Mesendoderm (in vitro differentiated cells): ENCODE data around the gene NAV2.
"Not testable (repeated sequence)": the region's sequence is repeated elsewhere in the genome, so short reads cannot be mapped to it uniquely, and the experiment has no call there.

ENCODE experiments used
- DNase-seq: peaks from one replicate; pipeline ENCODE4 v3.0.0; 2013
- H2AK5ac ChIP-seq: 2 replicates; pipeline ENCODE4 v1.6.1; 2013; ENCODE audit warnings: low read length, inconsistent platforms
- H2BK120ac ChIP-seq: 2 replicates; pipeline ENCODE4 v1.6.1; 2013; ENCODE audit warnings: low read depth, mild to moderate bottlenecking, low read length, moderate library complexity, mixed read lengths
- H2BK15ac ChIP-seq: replicated peaks from 2 replicates; pipeline ENCODE4 v1.6.1; 2013; ENCODE audit warnings: low read depth, mild to moderate bottlenecking, moderate library complexity
- H2BK5ac ChIP-seq: 2 replicates; pipeline ENCODE4 v1.6.1; 2013; ENCODE audit warnings: low read length, inconsistent platforms
- H3K18ac ChIP-seq: 2 replicates; pipeline ENCODE4 v1.6.1; 2013; ENCODE audit warnings: mild to moderate bottlenecking, low read length, mixed read lengths
- H3K23ac ChIP-seq: one replicate; pipeline ENCODE4 v1.6.1; 2013; ENCODE audit warnings: low read length
- H3K27ac ChIP-seq: 2 replicates; pipeline ENCODE4 v1.5.1; 2013; ENCODE audit warnings: low read depth, mild to moderate bottlenecking, inconsistent platforms, low read length, moderate library complexity
- H3K27me3 ChIP-seq: 2 replicates; pipeline ENCODE4 v1.6.1; 2013; ENCODE audit warnings: low read length, control low read depth, mild to moderate bottlenecking, inconsistent platforms; ENCODE audit not compliant: insufficient read depth, poor library complexity
- H3K36me3 ChIP-seq: 2 replicates; pipeline ENCODE4 v1.6.1; 2013; ENCODE audit warnings: low read length, inconsistent platforms; ENCODE audit not compliant: control insufficient read depth, insufficient read depth
- H3K4ac ChIP-seq: one replicate; pipeline ENCODE4 v1.6.1; 2013; ENCODE audit warnings: low read depth, mild to moderate bottlenecking, low read length, moderate library complexity
- H3K4me1 ChIP-seq: 2 replicates; pipeline ENCODE4 v1.6.1; 2013; ENCODE audit warnings: low read depth, low read length, inconsistent platforms; ENCODE audit not compliant: control insufficient read depth
- H3K4me2 ChIP-seq: 2 replicates; pipeline ENCODE4 v1.6.1; 2013; ENCODE audit warnings: low read length
- H3K4me3 ChIP-seq: 2 replicates; pipeline ENCODE4 v1.5.1; 2013; ENCODE audit warnings: mild to moderate bottlenecking, low read length
- H3K56ac ChIP-seq: one replicate; pipeline ENCODE4 v1.6.1; 2013; ENCODE audit warnings: low read length
- H3K79me1 ChIP-seq: 2 replicates; pipeline ENCODE4 v1.6.1; 2013; ENCODE audit warnings: low read length, inconsistent platforms
- H3K79me2 ChIP-seq: 2 replicates; pipeline ENCODE4 v1.6.1; 2013; ENCODE audit warnings: mild to moderate bottlenecking, low read length; ENCODE audit not compliant: control insufficient read depth, insufficient read depth
- H3K9ac ChIP-seq: 2 replicates; pipeline ENCODE4 v1.6.1; 2013; ENCODE audit warnings: low read length, inconsistent platforms
- H4K5ac ChIP-seq: one replicate; pipeline ENCODE4 v1.6.1; 2013; ENCODE audit warnings: low read length
- H4K8ac ChIP-seq: one replicate; pipeline ENCODE4 v1.6.1; 2013; ENCODE audit warnings: low read depth, mild to moderate bottlenecking, control low read depth, low read length, moderate library complexity
- WGBS: extraction: QIAGEN DNeasy Blood & Tissue Kit; methylation state at CpG from one replicate; pipeline ENCODE4 v1.1.7; 2013; ENCODE audit warnings: low lambda C conversion rate, missing lambda C conversion rate; ENCODE audit not compliant: insufficient coverage; ENCODE audit errors: extremely low coverage; 5-methylcytosine and 5-hydroxymethylcytosine counted together

The NAV2 gene

DNA sequence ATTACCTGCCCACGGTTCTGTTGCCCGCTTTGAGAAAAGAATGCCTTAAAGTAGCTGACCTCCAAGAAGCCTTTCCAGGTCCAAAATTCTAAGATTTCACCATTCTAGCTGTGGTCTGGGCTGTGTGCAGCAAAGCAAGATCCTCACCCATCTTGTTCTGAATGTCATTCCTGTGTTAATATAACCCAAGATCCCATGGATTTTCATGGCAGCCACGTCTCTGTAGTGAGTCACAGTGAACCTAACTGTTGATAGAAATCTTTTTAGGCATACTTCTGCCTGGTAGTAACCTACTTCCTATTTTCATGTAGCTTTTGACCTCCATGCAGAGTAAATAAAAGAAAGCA is 210.0 kb downstream of the NAV2 start:
- Histone ChIP-seq H2BK5ac (no peak overlapping the region), H4K5ac (no peak overlapping the region), H3K4me1 (no peaks in the 10 kb centered on the region), H3K27me3 (no peaks in the 10 kb centered on the region), H4K8ac (no peak overlapping the region), H3K18ac (no peak overlapping the region), H2AK5ac (no peak overlapping the region), H2BK15ac (no peak overlapping the region), H3K4me3 (no peak overlapping the region), H3K56ac (no peak overlapping the region), H3K9ac (no peak overlapping the region), H3K79me2 (no peaks in the 10 kb centered on the region), H3K4ac (no peak overlapping the region), H3K27ac (no peak overlapping the region), H3K4me2 (no peak overlapping the region), H2BK120ac (no peak overlapping the region), H3K36me3 (no peaks in the 10 kb centered on the region), H3K23ac (no peak overlapping the region), H3K79me1 (no peaks in the 10 kb centered on the region)
- no peak for DNase-seq
- WGBS = no CpG with 5 or more reads among the region's 3 CpGs

DNA sequence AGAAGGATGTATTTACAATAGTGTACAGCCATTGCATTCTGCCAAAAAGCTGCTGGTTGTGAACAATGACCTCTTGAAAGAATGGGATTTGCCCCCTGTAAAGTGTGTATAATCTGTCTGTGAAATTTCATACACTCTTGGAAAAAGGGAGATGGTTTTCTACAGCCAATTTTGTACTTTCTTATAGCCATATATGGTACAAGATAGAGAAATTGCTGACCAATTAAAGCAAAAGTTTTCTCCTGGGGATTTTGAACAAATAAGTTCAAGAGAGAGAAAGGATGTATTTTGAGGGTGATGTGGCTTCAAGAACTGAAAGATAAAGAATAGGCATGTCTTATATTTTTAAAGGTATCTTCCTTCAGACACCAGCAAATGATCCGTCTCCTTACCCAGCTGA is 211.0 kb downstream of the NAV2 start:
- Histone ChIP-seq H3K79me1 (no peaks in the 10 kb centered on the region), H3K23ac (no peak overlapping the region), H2BK5ac (no peak overlapping the region), H3K4me1 (no peaks in the 10 kb centered on the region), H3K36me3 (no peaks in the 10 kb centered on the region), H3K56ac (no peak overlapping the region), H3K27ac (no peak overlapping the region), H4K8ac (no peak overlapping the region), H3K4me3 (no peak overlapping the region), H3K79me2 (no peaks in the 10 kb centered on the region), H3K4me2 (no peak overlapping the region), H3K9ac (no peak overlapping the region), H2BK15ac (no peak overlapping the region), H3K18ac (no peak overlapping the region), H4K5ac (no peak overlapping the region), H2AK5ac (no peak overlapping the region), H2BK120ac (no peak overlapping the region), H3K4ac (no peak overlapping the region), H3K27me3 (no peaks in the 10 kb centered on the region)
- no CpG with 5 or more reads among the region's 1 CpG for WGBS
- DNase-seq = no peak

DNA sequence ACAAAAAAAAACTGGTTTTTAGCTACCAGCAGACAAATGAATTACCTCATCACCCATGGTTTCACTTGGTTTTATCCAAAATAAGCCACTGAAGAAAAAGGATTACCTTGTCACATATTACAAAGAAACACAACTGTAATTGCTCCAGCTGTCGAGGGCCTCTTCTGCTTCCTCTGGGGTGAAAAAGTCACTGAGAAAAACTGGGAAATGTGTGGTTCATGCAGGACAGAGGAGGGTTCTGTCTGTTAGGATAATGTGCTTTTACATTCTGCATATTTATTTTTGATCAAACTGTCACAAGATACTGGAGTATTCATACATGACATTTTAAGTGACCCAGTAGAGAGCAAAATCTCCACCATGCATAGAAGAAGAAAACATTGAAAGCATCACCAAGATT is 211.7 kb downstream of the NAV2 start:
- Histone ChIP-seq H3K4ac (no peak overlapping the region), H3K4me1 (no peaks in the 10 kb centered on the region), H3K27ac (no peak overlapping the region), H3K79me1 (no peaks in the 10 kb centered on the region), H2BK120ac (no peak overlapping the region), H3K36me3 (no peaks in the 10 kb centered on the region), H3K9ac (no peak overlapping the region), H2BK5ac (no peak overlapping the region), H3K23ac (no peak overlapping the region), H4K5ac (no peak overlapping the region), H3K18ac (no peak overlapping the region), H3K56ac (no peak overlapping the region), H3K4me3 (no peak overlapping the region), H2AK5ac (no peak overlapping the region), H3K4me2 (no peak overlapping the region), H3K79me2 (no peaks in the 10 kb centered on the region), H3K27me3 (no peaks in the 10 kb centered on the region), H4K8ac (no peak overlapping the region), H2BK15ac (no peak overlapping the region)
- WGBS = no CpG with 5 or more reads among the region's 1 CpG
- no peak for DNase-seq

DNA sequence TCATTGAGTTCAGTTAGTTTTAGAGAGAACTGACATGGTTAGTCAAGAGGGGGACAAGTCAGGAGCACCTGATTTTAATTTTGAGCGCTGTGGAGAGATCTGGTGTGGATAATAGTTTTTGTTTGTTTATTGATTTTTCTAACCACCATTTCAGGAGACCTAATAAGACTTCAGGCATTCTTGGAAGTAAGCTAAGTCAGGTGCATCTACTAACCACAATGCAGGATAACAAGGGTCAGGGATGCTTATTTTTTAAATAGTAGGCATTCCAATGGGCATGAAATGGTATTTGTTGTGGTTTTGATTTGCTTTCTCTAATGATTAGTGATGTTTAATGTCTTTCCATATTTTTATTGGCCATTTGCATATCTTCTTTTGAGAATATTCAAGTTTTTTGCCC is 212.1 kb downstream of the NAV2 start:
- Histone ChIP-seq H3K27ac (no peak overlapping the region), H3K79me2 (no peaks in the 10 kb centered on the region), H3K4ac (no peak overlapping the region), H3K56ac (no peak overlapping the region), H2BK5ac (no peak overlapping the region), H3K18ac (no peak overlapping the region), H2BK120ac (no peak overlapping the region), H4K5ac (no peak overlapping the region), H3K4me1 (no peaks in the 10 kb centered on the region), H4K8ac (no peak overlapping the region), H3K4me3 (no peak overlapping the region), H2AK5ac (no peak overlapping the region), H3K79me1 (no peaks in the 10 kb centered on the region), H3K4me2 (no peak overlapping the region), H3K23ac (no peak overlapping the region), H3K27me3 (no peaks in the 10 kb centered on the region), H2BK15ac (no peak overlapping the region), H3K9ac (no peak overlapping the region), H3K36me3 (no peaks in the 10 kb centered on the region)
- no CpG with 5 or more reads among the region's 1 CpG for WGBS
- no peak for DNase-seq

DNA sequence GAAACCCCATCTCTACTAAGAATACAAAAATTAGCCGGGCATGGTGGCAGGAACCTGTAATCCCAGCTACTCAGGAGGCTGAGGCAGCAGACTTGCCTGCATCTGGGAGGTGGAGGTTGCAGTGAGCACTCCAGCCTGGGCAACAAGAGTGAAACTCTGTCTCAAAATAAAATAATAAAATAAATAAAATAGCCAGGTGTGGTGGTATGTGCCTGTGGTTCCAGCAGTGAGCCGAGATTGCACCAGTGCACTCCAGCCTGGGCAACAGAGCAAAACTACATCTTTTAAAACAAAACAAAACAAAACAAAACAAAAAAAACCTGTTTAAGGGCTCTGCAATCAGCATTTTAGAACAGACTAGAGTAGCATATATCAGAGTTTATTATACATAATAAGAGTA is 214.8 kb downstream of the NAV2 start:
- not testable (repeated sequence) for DNase-seq, H4K8ac ChIP-seq
- no CpG with 5 or more reads among the region's 2 CpGs for WGBS

DNA sequence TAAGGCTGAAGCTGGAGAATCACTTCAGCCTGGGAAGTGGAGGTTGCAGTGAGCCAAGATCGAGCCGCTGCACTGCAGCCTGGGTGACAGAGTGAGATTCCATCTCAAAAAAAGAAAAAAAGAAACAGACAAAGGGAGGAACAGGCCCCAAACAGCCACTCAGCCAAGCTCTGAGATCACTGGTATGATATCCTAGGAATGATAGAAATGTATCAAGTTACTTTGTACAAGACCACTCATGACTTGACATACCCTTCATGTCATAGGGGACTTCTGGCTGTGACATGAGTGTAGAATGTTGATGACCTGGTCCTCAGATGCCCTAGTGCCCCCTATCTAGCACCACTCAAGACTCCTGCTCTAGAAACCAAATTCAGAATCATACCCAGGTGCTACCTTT is 216.5 kb downstream of the NAV2 start:
- H3K56ac ChIP-seq = no peak overlapping the region
- WGBS = no CpG with 5 or more reads among the region's 2 CpGs
- no peak overlapping the region for H3K18ac ChIP-seq
- H4K5ac ChIP-seq = no peak overlapping the region
- H3K4me3 ChIP-seq = no peak overlapping the region
- no peaks in the 10 kb centered on the region for H3K79me1 ChIP-seq
- DNase-seq = peak; percentile 64
- no peaks in the 10 kb centered on the region for H3K27me3 ChIP-seq
- no peaks in the 10 kb centered on the region for H3K36me3 ChIP-seq
- no peak overlapping the region for H4K8ac ChIP-seq
- no peak overlapping the region for H2AK5ac ChIP-seq
- H3K27ac ChIP-seq = no peak overlapping the region
- no peak overlapping the region for H2BK15ac ChIP-seq
- H2BK120ac ChIP-seq = no peak overlapping the region
- no peaks in the 10 kb centered on the region for H3K4me1 ChIP-seq
- no peak overlapping the region for H3K23ac ChIP-seq
- no peak overlapping the region for H2BK5ac ChIP-seq
- no peak overlapping the region for H3K4ac ChIP-seq
- H3K9ac ChIP-seq = no peak overlapping the region
- no peaks in the 10 kb centered on the region for H3K79me2 ChIP-seq
- H3K4me2 ChIP-seq = no peak overlapping the region

More for the DNA sequence above, 214.8 kb downstream of the NAV2 start:
- not testable (repeated sequence) for H2BK15ac ChIP-seq, H2BK120ac ChIP-seq, H3K23ac ChIP-seq, H3K79me1 ChIP-seq, H3K4me1 ChIP-seq, H3K4ac ChIP-seq, H2BK5ac ChIP-seq, H4K5ac ChIP-seq, H3K9ac ChIP-seq, H3K36me3 ChIP-seq, H3K4me3 ChIP-seq, H3K18ac ChIP-seq, H3K79me2 ChIP-seq, H3K56ac ChIP-seq, H3K27me3 ChIP-seq, H3K27ac ChIP-seq, H3K4me2 ChIP-seq, H2AK5ac ChIP-seq
